Lower leg skin (tissue), 3 donors: ENCODE results near the gene MAPKAPK2.

Experiments used
- CTCF ChIP-seq, 3 donors: fragments of 450-650 bp; IDR thresholded peaks; one replicate each; pipeline ENCODE4 v1.5.1; 2016; ENCODE audit warnings: antibody characterized with exemption in 3 of 3, mild to moderate bottlenecking in 3 of 3, moderate library complexity in 2 of 3
- POLR2A ChIP-seq, 2 donors: fragments of 450-650 bp; IDR thresholded peaks; one replicate each; pipeline ENCODE4 v1.6.1; 2016 to 2017; ENCODE audit warnings: antibody characterized with exemption in 2 of 2, mild to moderate bottlenecking in 1 of 2, moderate library complexity in 1 of 2

DNA sequence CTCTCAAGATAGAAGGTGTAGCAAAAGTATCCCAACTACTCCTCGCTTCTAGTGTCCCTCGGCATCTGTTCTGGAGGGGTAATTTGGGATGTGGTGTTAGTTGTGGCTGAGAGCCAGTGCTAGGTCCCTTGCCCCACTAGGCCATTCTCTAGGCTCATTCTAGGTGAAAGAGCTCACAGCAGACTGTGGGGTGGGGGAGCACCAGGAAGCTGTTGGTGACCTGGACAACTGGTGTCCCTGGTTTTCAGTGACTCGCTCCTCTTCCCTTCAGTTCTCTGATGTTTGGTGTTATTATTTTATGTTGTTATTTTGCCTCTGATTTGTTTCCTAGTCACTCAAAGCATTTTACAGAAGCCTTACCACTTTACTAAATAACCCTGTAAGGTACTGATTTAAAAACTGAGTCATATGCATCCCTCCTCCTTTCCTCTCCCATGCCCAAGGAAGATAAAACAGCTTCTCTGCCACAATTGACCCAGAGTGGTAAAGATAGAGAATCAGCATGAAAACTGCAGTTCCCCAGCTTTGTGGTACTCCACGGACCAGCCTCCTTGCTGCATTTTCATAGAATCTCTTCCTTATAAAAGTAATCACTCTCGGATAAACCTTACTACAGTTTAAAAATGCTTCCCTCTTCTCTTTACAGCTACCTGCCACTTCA, 35.3 kb upstream of the MAPKAPK2 start:
- TF ChIP-seq CTCF (IDR thresholded peaks at IDR 0.05) (no peak), POLR2A (IDR thresholded peaks at IDR 0.05) (no peak)
